OCI-LY7 (cell line): Measurements from ENCODE around the gene DYNLT2B. TPM values are rescaled to one million over a fixed set of nuclear protein-coding genes. Genes with fewer than 3 reads are reported as not detected.

Experiments
- BruUV-seq: library from RNA; stranded (reverse); fragments of 400-500 nt; replicated peaks from 2 replicates; lab custom pipeline; 2021; lab: Mats Ljungman, UMichigan
- CTCF ChIA-PET: fragments of 300-600 bp; sonication (Branson Sonifier 250); formaldehyde crosslinking; loops from one replicate; lab custom pipeline; 2022; ENCODE audit warnings: antibody characterized with exemption; ENCODE audit not compliant: unreplicated experiment; lab: Charles Lee
- POLR2A ChIA-PET: fragments of 300-600 bp; sonication (Branson Sonifier 250); formaldehyde crosslinking; loops from one replicate; lab custom pipeline; 2022; ENCODE audit warnings: antibody characterized with exemption; lab: Charles Lee
- DNase-seq: peaks from one replicate; pipeline ENCODE4 v3.0.0-alpha.2; 2015; ENCODE audit warnings: low spot score
- H2AFZ ChIP-seq: fragments of 200-600 bp; sonication (generic), shearing (Covaris generic); 2 replicates; pipeline ENCODE4 v1.6.1; 2014; ENCODE audit warnings: mild to moderate bottlenecking, antibody characterized with exemption, low read length, moderate library complexity
- H3K27ac ChIP-seq: fragments of 200-600 bp; sonication (generic); 2 replicates; pipeline ENCODE4 v1.5.1; 2014; ENCODE audit warnings: mixed run types, low read depth, mild to moderate bottlenecking, moderate library complexity, low read length, inconsistent platforms; ENCODE audit not compliant: poor library complexity, severe bottlenecking
- H3K36me3 ChIP-seq: fragments of 200-600 bp; sonication (generic); 2 replicates; pipeline ENCODE4 v1.6.1; 2014; ENCODE audit warnings: mild to moderate bottlenecking, antibody characterized with exemption, low read length, moderate library complexity, mixed read lengths; ENCODE audit not compliant: insufficient read depth
- H3K4me1 ChIP-seq: fragments of 200-600 bp; sonication (generic); 2 replicates; pipeline ENCODE4 v1.5.1; 2014; ENCODE audit warnings: mild to moderate bottlenecking, low read length; ENCODE audit not compliant: insufficient read depth, poor library complexity, severe bottlenecking
- H3K4me2 ChIP-seq: fragments of 200-600 bp; sonication (generic); 2 replicates; pipeline ENCODE4 v1.6.1; 2014; ENCODE audit warnings: mild to moderate bottlenecking, low read length
- H3K4me3 ChIP-seq: fragments of 200-600 bp; sonication (generic); 2 replicates; pipeline ENCODE4 v1.5.1; 2014; ENCODE audit warnings: mild to moderate bottlenecking, low read depth, low read length; ENCODE audit not compliant: poor library complexity, severe bottlenecking
- H3K79me2 ChIP-seq: fragments of 200-600 bp; sonication (generic); 2 replicates; pipeline ENCODE4 v1.6.1; 2016; ENCODE audit warnings: low read depth, mild to moderate bottlenecking, low read length, moderate library complexity, mixed read lengths; ENCODE audit not compliant: insufficient read depth
- H3K9me2 ChIP-seq: fragments of 200-600 bp; sonication (generic); 2 replicates; pipeline ENCODE4 v1.6.1; 2016; ENCODE audit warnings: mild to moderate bottlenecking, low read length, mixed read lengths; ENCODE audit not compliant: insufficient read depth
- H3K9me3 ChIP-seq: fragments of 200-600 bp; sonication (generic); 2 replicates; pipeline ENCODE4 v1.6.1; 2014; ENCODE audit warnings: mild to moderate bottlenecking, mixed run types, low read length, mixed read lengths
- H4K20me1 ChIP-seq: fragments of 200-600 bp; sonication (generic); 2 replicates; pipeline ENCODE4 v1.6.1; 2014; ENCODE audit warnings: mild to moderate bottlenecking, antibody characterized with exemption, low read length, moderate library complexity, mixed read lengths; ENCODE audit not compliant: insufficient read depth
- CTCF ChIP-seq: fragments of 200-600 bp; sonication (generic); conservative IDR thresholded peaks from 2 replicates; pipeline ENCODE4 v1.5.1; 2014; ENCODE audit warnings: mild to moderate bottlenecking, antibody characterized with exemption, low read length, moderate library complexity, mixed read lengths
- EZH2phosphoT487 ChIP-seq: fragments of 200-600 bp; sonication (generic); IDR thresholded peaks from 2 replicates; pipeline ENCODE4 v1.6.1; 2018; ENCODE audit warnings: low read depth, borderline replicate concordance, mild to moderate bottlenecking, mixed run types, antibody characterized with exemption, low read length, moderate library complexity, mixed read lengths
- intact Hi-C: fragments of 100-400 bp; cut with micrococcal nuclease; formaldehyde crosslinking; loops from one replicate; pipeline ENCODE4 v1.10.0; 2022; ENCODE audit not compliant: unreplicated experiment
- total RNA-seq, 2 experiments: library from RNA; depleted of rRNA in 1 of 2; stranded (reverse); fragments of >200 nt in 1 of 2; shearing (Covaris generic) in 1 of 2; gene quantifications; 2 replicates each; pipeline ENCODE4 v1.2.3, GENCODE V29; 2014 to 2022

Gene DYNLT2B
- total RNA-seq, 2 experiments from 2014 or later, result 17.9 to 21.5 TPM

GRCh38 chr3:196356556-196356955 is 38.5 kb upstream of the DYNLT2B start:
- Histone ChIP-seq H3K36me3 (peaks cover 70% of the 10 kb centered on the region), H2AFZ (no peak overlapping the region), H3K4me1 (no peaks in the 10 kb centered on the region), H3K4me3 (no peak overlapping the region), H3K4me2 (no peak overlapping the region), H3K9me2 (no peaks in the 10 kb centered on the region), H3K79me2 (no peaks in the 10 kb centered on the region), H3K27ac (no peak overlapping the region), H4K20me1 (no peaks in the 10 kb centered on the region), H3K9me3 (no peaks in the 10 kb centered on the region)
- POLR2A ChIA-PET, result no interaction called here
- TF ChIP-seq CTCF (no peak), EZH2phosphoT487 (no peak)
- CTCF ChIA-PET, result no interaction called here
- BruUV-seq, result no TSS peak
- DNase-seq, result no peak
- intact Hi-C loops, result no loop called here

- TF ChIP-seq CTCF (no peak), EZH2phosphoT487 (no peak)
- BruUV-seq, result no TSS peak
Measured at GRCh38 chr3:196355668-196356067, 37.6 kb upstream of the DYNLT2B start.

GRCh38 chr3:196354132-196354531 is 36.1 kb upstream of the DYNLT2B start:
- Histone ChIP-seq H3K9me3 (no peaks in the 10 kb centered on the region), H3K27ac (no peak overlapping the region), H3K36me3 (peaks cover 47% of the 10 kb centered on the region), H3K4me1 (no peaks in the 10 kb centered on the region), H3K79me2 (no peaks in the 10 kb centered on the region), H4K20me1 (no peaks in the 10 kb centered on the region), H2AFZ (no peak overlapping the region), H3K9me2 (no peaks in the 10 kb centered on the region), H3K4me2 (no peak overlapping the region), H3K4me3 (no peak overlapping the region)
- no peak for TF ChIP-seq EZH2phosphoT487
- TF ChIP-seq CTCF, result no peak
- BruUV-seq, result TSS peak; percentile 5
- POLR2A ChIA-PET, result interaction anchor here (0.6 to 1.4 kb wide), 2 partner anchors 9 to 11 kb away, joined by 3 to 6 read pairs; no protein-coding TSS in a partner anchor
- CTCF ChIA-PET, result no interaction called here
- DNase-seq, result no peak
- intact Hi-C loops, result no loop called here

More at GRCh38 chr3:196355668-196356067, 37.6 kb upstream of the DYNLT2B start:
- intact Hi-C loops, result no loop called here
- Histone ChIP-seq H3K9me2 (no peaks in the 10 kb centered on the region), H3K4me3 (no peak overlapping the region), H3K79me2 (no peaks in the 10 kb centered on the region), H4K20me1 (no peaks in the 10 kb centered on the region), H3K9me3 (no peaks in the 10 kb centered on the region), H3K36me3 (peaks cover 61% of the 10 kb centered on the region), H3K27ac (no peak overlapping the region), H2AFZ (no peak overlapping the region), H3K4me2 (no peak overlapping the region), H3K4me1 (no peaks in the 10 kb centered on the region)
- no peak for DNase-seq
- ChIA-PET POLR2A (no interaction called here), CTCF (no interaction called here)
